Jurkat, Clone E6-1 (cell line): ENCODE data around the gene CABP4.

Experiments
- DNase-seq: peaks from one replicate; pipeline ENCODE4 v3.0.0-alpha.2; 2011; ENCODE audit warnings: low read depth, low spot score
- H3K4me3 ChIP-seq: 2 replicates; pipeline ENCODE4 v1.5.1; 2011; ENCODE audit warnings: mild to moderate bottlenecking, low read length, control low read depth, moderate library complexity

The CABP4 gene

DNA sequence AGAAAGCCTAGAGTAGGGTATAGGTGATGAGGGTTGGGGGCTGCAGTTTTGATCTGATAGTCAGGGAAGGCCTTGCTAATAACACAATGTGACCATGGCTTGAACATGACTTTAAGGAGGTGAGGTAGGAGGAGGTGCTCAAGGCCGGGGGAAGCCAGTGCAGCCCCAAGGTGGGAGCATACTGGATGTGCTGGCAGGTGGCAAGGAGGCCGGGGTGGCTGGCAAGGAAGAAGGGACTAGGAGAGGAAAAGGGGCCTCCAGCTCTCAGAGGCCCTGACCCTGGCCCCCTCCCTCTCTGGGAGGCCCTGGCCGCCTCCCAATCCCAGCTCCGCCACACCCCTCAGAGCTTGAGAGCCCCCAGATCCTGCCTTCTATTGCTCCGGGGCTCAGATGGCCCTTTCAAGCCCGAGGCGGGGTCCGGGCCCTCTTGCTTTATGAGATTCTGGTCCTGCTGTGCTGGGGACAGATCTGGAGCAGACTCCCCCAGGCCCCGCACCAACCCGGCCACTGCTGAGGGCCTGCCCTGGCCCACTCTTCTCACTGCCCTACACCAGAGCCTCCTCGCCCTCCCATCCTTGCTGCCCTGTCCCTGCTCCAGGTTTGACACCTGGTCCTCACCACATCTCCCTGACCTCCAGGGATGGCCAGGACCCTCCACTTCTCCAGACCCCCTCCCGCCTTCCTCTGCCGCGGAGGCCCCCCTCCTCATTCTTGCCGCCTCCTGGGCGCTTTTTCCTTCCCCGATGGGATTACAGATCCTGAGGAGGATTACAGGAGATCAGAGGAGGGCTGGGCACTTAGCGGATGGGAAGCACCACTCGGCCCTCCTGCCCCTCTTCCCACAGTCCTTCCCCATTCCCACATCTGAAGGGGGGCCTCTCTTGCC is 48.2 kb downstream of the CABP4 start:
- DNase-seq, result no peak

DNA sequence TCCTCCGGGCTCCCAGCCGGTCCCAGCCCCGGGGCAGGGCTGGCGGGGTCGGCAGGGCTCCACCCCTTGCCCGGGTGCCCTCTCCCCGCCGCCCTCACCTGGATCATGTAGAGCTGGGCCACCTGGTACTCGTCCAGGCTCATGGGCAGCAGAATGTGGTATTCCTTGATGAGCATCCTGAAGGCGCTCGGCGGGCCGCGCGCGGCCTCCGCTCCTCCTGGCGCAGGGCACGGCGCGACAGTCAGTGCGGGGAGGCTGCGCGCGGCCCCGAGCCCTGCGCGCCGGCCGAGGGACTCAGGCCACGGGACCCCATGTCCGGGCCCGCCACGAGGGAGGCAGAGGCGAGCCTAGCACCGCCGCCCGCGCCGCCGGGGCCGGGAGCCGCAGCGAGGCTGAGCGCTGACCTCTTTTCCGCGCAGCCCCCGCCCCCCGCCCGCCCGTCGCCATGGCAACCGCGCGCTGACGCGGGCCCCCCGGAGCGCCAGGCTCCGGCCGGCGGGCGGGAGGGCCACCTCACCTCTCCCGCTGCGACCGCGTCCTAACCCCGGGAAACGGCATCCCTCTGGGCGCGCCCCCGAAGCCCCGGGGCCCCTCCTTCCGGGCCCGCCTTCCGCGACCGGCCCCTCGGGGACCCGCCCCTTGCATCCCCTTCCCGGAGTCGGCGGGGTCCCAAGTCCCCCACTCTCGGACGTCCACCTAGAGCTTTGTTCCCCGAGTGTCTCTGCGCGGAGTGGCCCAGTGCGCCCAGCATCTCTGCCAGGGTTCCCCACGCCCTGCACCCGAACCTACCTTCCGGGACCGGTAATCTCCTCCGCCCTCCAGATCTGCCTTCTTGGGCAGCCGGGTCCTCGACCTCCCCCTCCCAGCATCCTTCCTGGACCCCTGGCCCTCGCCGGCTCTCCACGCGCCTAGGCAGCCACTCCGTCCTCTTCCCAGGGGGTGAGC is 49.1 kb downstream of the CABP4 start:
- no peak for DNase-seq

More for the DNA sequence above, 48.2 kb downstream of the CABP4 start:
- H3K4me3 ChIP-seq, result no peak overlapping the region

DNA sequence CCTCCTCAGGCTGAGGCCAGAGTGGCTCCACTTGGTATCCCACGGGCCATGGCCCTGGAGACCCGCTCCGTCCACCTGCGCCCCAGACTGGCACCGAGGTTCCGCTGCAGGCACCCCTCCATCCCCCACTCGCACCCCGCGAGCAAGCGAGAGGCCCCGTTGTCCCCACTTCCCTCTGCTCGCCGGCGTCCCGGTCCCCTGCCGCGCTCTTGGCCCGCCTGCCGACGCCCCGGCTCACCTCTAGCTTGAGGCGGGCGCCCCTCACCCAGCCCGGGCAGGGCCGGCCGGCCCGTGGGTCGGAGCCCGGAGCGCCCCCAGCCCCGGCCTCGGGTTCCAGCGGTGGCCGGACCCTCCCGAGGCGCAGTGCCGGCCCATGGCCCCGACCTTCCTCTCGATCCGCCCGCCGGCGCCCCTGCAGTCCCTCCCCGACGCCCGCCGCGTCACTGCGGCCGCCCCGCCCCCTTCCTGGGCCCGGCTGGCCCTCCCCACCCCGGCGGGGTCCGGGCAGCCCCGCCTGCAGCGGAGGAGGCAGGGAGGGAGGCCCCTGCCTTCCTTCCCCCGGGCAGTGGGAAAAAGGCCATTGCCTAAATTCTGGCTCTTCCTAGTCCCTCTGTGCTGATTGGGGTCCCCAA is 49.9 kb downstream of the CABP4 start, which contains the start of gene PITPNM1:
TSS of gene PITPNM1 (minus strand) at position 414 of the 632 bp plus-strand sequence. CDS start 1,183 bp downstream, outside the sequence.
- peak within 1 kb of the TSS; percentile 83 for H3K4me3 ChIP-seq
- DNase-seq, result peak; percentile 23

More for the DNA sequence above, 49.1 kb downstream of the CABP4 start:
- peak overlapping the region; percentile 83 for H3K4me3 ChIP-seq

DNA sequence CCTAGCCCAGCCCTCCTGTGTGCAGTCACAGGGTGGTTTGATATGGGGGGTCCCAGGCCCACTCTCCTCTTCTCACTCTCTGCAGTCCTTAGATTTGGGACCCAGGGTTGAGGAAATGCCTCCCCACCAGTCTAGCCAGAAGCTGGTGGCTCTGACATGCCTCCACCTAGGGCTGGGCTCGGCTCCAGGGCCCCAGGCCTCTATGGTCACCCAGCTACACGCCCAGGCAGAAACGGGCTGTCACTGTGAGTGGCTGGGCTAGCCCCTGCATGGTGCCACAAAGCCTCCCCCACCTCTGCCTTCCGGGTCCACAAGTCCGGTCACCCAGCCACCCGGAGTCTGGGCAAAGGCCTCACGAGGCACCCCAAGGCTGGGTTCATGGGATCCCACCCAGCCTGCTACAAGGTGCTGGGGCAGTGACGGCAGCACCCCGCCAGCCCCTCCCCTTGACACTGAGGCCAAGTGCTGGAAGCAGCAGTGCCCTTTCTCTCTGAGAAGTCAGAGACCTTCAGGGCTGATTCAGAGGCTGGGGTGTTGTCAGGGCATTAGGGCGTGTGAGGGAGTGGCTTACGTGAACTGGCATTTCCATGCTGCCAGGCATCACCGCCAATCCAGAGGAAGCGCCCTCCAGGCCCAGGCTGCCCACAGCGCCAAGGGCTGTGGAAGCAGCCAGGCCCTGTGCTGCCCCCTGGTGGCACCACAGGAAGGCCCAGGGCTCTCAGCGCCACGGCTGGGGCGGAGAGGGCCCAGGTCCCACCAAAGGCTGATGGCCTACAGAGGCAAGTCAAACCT is 50.6 kb downstream of the CABP4 start:
- peak overlapping the region; percentile 83 for H3K4me3 ChIP-seq
- DNase-seq, result peak; percentile 75

DNA sequence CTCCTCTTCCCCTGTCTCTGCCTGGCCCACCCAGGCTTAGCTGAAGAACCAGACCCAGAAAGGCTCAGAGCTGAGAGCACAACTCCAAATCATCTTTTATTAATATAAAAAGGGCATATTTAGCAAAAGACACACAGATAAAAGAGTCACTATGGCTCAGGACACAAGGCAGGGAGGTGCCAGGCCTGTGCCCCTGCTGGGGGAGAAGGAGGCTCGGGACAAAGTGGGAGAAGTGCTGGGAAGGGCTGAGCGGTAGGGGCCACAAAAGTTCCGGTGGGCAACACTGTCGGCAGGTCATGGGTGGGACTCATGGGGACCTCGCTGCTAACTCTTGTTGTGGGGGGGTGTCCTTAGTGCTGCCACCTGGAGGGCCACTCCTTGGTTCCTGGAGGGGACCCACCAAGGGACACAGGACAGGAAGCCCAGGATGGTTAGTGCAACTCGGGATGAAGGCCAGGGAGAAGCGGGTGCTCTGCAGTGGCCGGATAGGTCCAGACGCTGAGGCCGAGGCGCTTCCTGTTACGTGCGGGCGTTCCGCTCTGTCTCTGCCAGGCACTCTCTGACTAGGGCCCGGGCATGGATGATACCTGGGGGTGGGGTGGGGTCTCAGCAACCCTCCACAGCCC is 51.4 kb downstream of the CABP4 start:
- DNase-seq, result no peak
- no peak overlapping the region for H3K4me3 ChIP-seq

DNA sequence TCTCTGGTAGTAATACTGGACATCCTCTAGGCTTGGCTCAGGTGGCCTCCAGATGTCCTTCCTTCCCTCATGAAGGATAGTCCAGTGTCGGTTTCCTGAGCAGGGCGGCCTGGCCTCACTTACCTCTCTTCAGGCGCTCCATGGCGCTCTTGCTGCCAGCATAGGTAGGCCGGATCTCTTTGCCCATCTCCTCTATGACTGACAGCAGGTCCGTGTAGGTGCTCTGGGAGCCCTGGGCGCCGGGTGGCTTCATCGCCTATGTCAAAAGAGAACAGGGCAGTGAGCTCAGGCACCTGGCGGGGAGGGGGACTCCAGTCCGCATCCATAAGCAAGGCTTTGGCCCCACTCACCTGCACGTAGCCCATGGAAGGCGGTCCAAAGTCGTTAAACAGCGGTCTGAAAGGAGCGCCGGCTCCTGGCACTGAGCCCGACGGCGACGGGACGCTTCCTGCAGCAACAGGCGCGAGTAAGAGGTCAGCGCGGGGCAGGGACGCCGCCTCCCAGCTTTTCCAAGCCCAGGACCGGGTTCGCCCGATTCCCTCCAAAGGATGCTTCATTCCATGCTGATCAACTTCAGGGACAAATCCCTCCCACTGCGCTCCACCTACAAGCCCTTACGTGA is 52.2 kb downstream of the CABP4 start:
- peak; percentile 52 for DNase-seq
- H3K4me3 ChIP-seq, result peak overlapping the region; percentile 77

DNA sequence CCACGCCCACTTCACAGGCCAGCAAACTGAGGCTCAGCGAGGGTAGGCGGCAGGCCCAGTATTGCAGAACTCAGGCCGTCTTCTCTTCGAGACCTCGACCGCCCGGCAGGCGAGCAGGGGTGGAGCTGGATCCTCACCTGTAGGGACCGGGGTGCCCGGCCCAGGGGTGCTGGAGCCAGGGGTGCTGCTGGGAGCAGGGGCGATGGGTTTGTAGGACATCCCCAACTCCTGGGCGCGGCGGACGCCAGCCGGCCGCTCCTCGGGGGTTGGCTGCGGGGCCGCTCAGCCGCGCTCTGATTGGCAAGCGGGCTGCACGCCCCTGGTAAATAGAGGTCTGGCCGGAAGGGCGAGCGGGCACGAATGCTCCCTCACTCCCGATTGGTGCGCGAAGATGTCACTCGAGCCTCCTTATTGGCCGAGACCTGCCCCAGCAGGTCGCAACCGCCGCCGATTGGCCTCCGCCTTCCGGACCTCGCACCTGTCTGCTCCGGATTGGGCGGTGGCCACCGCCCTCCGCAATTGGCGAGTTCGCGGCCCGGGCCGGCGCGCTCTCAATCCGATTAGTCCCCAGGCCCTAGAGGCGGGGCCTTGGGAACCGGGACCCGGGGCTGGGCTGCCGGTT is 52.8 kb downstream of the CABP4 start, which contains the start of gene CDK2AP2:
TSS of gene CDK2AP2 (minus strand) at position 299 of the 622 bp plus-strand sequence. CDS start at position 219, 80 bp downstream.
- peak; percentile 98 for DNase-seq
- H3K4me3 ChIP-seq, result peak within 1 kb of the TSS; percentile 77

DNA sequence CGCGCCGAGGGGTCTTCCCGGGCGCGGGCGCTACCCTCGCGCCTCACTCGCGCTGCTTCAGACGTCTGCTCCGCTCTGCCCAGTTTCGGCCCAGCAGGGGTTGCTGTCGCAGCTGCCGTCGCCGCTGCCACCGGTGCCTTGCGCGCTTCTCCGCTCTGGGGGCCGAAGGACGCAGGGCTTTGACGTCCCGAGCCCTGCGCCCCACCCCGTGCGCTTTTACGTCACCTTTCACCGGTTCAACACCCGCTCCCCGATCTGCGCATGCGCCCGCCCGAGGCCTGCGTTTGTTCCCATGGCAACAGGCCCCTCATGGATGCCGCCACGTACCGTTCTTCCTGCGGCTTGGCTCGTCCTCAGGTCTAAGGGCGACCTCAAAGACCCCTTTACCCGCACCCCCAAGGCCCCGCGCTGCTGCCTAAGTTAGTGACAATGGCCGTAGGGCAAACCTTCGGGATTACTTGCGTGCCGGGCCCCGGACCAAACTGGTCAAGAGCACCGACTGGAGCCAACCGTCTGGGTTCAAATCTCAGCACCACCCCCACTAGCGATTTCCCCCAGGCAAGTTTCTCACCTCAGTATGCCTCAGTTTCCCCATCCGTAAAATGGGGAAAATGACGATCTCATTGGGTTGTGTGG is 53.5 kb downstream of the CABP4 start:
- peak; percentile 95 for DNase-seq
- peak overlapping the region; percentile 77 for H3K4me3 ChIP-seq

DNA sequence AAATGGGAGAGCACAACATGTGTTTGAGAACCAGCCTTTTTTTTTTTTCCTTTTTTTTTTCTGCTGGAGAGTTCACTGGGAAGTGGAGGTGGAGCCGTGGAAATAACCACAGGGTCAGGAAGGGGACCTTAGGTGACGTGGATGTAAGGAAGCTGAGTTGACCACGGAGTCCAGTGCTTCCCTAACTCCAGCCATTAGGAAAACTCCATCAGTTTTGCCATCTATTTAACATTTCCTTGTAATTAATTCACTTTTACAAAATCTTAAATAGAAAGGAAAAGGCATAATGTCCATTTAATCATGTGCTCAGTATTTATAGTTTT is 54.8 kb downstream of the CABP4 start:
- no peak overlapping the region for H3K4me3 ChIP-seq
- DNase-seq, result no peak
